LHCN-M2 (cell line): ENCODE results near the gene KRT5. TPM values are rescaled to one million over a fixed set of nuclear protein-coding genes. Genes with fewer than 3 reads are reported as not detected.

ENCODE experiments used
- DNase-seq: peaks from one replicate; pipeline ENCODE4 v3.0.0-alpha.2; 2012; ENCODE audit warnings: low read depth
- total RNA-seq: library from RNA; depleted of rRNA; stranded (reverse); fragments of >200 nt; gene quantifications from 2 replicates; pipeline ENCODE4 v1.2.3, GENCODE V29; 2014

The KRT5 gene
- total RNA-seq, 1 experiment from 2014 or later = not detected

DNA sequence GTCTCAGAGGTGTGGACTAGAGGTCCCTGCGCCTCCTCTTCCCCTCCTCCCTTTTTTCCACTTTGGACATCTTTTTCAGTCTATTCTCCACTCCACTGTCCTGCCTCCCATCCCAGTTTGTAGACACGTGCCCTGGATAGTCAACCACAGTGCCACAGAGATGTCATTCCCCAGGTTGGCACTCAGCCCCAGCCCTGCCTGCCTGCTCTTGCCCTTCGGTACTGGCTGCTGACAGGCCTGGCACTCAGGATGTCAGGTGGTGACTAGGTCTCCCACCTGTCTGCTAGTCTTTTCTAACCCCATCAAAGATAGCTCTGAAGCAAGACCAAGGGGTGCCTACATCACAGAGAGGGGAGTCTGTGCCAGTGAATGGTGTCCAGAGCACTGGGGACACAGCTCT, 16.9 kb upstream of the KRT5 start:
- DNase-seq = no peak

GRCh38 chr12:52535574-52535973, 15.4 kb upstream of the KRT5 start:
- DNase-seq = no peak

DNA sequence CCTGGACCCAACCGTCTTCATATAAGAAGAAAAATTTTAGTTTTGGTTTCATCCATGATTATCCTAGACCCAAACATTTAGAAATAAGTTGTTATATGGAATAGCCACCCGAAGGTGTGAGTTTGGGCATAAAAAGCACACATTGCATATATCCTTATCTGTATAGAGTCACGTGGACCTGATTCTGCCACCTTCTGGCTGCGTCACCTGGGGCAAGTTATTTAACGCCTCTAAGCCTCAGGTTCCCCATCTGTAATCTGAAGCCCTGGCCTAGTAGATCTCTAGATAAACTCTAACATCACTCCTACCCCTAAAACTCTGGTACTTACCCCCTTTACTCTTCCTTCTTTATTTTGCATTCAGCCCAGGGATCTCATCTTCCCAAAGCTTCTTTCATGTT, 14.3 kb upstream of the KRT5 start:
- no peak for DNase-seq

DNA sequence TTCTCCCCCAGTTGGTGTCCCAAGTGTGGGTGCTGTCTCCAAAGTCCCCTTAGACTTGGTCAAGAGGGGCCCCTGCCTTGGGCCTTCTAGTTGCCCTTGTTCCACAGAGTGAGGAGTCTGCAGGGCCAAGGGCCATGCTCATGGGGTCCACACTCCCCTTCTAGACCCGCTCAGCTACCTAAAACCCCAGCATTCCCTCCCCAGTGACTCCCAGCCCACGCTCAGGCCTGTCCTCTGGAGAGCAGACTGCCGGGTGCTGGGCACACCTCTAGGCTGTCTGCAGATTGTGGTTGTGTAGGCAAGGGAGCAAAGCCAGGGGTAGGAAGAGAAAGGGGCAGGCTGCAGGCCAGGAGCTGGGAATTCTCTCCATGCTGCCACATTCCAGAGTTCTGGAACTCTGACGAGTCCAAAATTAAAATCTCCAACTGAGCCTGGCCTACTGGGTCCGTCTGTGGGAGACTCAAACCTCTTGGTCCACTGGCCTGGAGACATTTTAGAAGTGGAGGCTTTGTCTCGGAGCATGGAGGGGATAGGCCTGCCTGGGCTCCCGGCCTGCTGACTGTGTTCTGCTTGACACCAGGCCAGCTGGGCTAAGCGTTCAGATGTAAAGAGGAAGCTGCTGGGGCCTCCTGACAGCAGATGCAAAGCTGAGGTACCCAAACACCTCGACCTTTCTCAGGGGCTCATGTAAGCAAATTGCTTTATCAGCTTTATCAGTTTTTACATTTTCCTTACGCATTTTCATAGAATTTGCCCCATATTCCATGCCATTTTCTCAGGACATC, 13.7 kb upstream of the KRT5 start:
- no peak for DNase-seq

- no peak for DNase-seq
Observed at GRCh38 chr12:52532636-52533035, 12.4 kb upstream of the KRT5 start.

DNA sequence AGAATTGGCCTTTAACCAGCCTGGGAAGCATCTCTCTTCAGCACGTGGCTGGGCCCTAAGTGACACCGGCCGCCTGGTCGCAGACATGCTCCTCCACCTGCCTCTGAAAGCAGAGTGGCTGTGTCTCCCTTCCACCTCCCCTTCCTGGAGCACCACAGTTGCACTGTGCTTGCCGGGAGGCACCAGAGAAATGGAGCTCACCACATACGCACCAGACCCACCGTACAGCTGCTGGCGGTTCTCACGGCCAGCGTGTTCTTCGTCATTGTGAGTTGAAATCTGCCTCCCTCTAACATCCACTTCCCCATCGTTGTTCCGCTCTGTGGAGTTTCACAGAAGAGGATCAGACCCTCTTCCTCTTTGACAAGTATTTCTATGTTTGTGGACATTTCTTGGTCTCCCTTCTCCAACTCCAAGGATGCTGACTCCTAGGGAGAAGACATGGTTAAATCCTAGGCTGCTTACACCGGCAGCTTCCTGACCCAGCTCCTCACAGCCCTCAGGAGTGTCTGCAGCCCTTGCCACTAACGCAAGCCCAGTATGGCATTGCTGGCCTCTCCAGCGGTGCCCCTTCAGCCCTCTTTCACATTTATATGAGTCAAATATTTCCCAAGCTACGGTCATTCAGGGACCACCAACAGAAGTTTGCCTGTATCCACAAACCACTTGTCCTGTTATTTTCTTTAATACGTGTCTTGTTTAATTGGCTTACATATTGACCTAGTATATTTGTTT, 11.5 kb upstream of the KRT5 start:
- no peak for DNase-seq

- DNase-seq = no peak
Observed at GRCh38 chr12:52530905-52531304, 10.7 kb upstream of the KRT5 start.

- no peak for DNase-seq
Observed at GRCh38 chr12:52530366-52530765, 10.2 kb upstream of the KRT5 start.

DNA sequence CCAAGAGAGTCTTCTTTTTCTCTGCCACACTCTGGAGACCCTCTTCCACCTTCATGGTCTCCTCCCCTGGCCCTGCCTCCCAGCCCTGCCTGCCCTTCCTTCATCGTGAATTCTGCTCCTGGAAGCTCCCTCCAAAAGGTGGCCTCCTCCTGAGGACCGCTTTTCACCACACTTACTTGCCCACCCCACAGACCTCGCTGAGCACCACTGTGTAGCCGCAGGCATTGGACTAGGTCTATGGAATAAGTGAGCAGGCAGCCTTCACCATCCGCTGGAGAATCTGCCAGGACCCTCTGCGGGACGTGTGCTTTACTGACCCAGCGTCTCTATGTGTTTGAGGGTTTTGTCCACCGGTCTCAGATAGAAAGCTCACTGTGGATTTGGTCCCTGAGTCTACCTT, 9.7 kb upstream of the KRT5 start:
- no peak for DNase-seq

- no peak for DNase-seq
Observed at GRCh38 chr12:52529417-52529816, 9.2 kb upstream of the KRT5 start.

DNA sequence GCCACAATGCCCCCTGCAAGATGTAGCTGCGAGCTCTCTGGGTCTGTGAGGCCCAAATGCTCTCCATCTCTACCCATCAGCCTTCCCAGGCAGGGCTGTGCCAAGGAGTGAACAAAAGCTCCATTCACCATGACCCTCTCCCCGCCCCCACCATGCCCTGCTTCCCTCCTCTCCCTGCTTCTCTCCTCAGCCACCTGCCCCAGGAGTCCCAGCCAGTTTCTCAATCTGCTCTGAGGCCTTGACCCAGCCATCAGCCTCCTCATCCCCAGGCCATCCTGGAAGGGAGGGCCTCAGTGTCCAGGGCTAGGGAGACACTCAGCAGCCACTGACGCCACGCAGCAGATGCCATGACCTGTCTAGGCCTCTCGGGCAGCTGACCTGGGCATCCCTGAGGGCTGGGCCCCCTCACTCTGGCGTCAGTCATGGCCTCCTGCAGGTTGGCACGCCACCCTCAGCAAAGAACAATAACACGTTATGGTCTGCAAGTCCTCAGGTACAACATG, 8.5 kb upstream of the KRT5 start:
- DNase-seq = no peak

GRCh38 chr12:52527121-52527800, 7.1 kb upstream of the KRT5 start:
- DNase-seq = no peak

DNA sequence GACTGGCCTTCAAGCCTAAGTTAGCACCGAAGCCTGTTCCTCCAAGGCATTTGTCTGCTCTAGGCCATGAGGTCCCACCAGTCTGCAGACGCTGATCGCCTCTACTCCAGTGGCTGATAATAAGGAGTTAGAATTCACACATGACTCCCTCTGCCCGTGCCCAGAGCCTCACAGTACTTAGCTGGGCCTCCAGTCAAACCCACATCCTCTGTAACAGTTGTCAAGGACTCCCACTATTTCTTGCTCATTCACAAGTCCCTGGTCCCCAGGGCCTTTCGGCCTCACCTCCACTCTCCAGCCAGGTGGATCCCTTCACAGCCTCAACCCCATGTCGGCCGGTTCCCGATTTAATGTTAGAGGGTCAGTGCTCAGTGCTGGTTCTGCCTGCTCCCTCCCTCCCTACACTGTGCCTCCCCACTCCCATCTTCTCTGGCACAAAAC, 6.3 kb upstream of the KRT5 start:
- no peak for DNase-seq

- no peak for DNase-seq
Observed at GRCh38 chr12:52525661-52526499, 5.7 kb upstream of the KRT5 start.

DNA sequence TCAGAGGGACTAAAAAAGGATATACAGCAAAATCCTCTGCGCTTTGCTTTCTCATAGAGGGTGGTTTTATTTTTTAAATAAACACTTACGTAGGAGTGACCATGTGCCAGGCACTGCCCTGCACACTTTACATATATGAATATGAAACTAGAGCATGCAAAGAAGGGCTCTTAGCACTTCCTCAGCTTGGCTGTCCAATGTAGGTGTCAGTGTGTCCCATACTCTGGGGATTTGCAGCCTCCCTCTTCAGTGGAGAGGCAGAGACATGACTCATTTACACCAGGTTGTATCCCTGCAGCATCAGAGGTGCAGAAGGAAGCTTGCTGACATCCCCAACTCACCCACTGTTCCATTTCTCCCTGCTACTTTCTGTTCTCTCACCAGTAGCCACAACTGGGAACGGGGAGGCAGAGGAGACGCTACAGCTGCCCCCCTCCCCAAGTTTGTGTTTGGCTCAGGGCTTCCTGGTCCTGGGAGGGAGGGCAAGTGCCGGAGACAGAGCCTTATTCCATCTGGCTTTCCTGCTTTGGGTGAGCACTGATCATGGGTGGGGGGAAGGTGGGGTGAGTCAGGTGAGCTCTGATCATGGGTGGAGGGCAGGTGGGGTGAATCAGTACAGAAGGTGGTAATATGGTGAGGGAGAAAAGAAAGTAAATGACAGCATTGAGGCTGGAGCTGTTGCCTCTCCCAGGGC, 4.9 kb upstream of the KRT5 start:
- no peak for DNase-seq

DNA sequence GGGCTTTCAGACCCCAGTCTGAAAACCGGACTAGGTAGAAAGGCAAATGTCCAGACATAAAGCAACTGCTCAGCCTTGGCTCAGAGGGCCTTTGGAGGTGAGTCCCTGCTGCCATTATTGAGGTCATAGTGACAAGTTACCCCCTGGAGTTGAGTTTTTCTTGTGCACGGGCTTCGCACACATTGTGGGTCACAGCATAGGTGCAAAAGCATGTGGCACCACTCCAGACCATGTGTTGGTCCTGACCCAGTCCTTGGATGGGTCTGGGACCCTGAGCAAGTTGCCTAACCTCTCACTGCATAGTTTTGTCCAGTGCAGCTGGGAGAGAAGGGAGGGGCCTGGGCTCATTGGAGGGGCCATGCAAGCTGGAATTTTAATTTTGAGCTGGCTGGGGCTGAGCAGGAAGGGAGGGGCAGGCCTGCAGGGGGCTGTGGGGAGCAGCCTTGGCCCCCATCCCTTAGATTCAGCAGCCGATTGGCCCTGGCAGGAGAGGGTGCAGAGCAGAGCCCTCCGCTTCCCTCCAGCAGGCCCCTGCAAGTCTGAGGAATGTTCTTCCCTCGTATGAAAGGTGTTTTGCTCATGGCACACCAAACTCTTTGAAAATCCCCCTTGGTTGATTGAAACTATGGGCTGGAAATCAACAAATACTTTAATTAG, 4.2 kb upstream of the KRT5 start:
- DNase-seq = no peak

DNA sequence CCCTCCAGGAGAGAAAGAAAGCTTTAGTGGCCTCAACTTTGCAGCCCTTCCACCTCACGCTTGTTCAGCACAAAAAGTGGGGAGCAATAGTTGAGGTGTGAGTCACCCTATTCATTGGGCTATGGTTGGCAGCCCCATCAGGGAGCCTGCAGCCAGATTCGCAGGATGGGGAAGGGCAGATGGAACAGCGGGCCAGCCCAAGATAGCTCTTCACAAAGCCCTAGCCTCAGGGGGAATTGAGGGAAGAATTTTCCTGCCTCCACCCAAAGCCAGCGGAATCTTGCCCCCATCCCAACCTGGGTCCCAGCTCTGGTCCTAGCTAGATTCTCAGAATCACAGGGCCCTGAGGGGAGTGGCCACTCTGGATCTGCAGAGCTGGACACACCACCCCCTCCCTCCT, 3.6 kb upstream of the KRT5 start:
- no peak for DNase-seq

DNA sequence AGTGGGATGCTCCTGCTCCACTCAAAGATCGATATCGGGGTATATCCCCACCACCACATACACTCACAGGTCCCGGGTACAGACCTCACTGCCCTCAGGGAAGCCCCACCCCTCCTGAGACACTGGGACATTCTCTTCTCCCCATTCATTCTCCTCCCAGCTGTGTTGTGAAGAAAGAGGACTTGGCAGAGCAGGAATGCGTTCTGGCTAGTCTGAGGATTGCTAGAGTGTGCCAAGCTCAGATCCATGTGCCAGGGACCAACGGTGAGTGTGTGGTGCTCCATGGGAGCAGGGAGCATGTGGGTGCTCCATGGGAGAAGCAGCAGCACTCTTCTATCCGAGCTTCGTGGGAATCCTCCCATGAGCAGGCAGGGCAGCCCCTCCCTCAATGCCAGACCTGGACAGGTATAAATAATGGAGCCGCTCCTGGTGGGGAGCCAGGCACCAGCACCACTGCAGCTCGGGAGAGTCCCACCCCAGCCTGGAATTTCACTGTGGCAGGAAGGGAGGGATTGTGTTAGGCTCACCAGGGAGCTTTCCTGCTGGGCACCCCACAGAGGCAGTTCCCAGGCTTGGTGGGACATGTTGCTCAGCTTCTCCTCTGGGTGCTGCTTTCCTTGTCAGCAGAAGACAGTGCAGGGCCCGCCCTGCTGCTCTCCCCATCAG, 2.3 kb upstream of the KRT5 start:
- peak; percentile 67 for DNase-seq

DNA sequence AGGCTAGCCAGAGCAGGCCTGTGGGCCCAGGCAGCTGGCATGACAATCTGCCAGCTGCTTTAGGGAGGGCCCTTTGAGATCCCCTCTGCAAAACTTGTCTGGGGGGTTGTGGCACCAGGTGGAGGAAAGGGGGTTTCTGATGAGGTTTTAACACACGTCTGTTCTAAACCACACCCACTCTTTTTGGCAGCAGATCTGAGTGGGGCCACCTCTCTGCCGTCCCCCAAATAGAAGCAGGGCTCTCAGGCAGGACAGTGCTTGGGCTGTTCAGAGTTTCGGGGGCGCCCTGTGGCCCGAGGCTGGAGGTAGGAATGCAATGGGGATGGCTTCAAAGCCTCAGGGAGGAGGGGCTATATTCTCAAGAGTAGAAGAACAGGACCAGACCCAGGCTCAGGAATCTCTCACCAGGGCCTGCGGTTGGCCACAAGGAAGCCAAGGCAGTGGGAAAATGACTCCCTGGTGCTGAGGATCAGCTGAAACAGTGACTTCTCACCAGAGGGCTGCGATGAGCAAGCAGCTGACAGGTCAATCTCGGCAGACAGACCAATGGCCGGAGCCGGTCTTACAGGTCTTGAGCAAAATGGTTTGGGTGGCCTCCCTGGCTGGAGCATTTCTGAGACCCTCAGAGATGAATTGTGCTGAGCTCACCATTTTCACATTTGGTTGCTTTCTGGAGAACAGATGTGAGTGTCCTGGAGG, 1.5 kb upstream of the KRT5 start:
- peak; percentile 92 for DNase-seq
